Colonic mucosa (tissue), 4 donors: ENCODE results near the gene CRAMP1. TPM values are rescaled to one million over a fixed set of nuclear protein-coding genes. Genes with fewer than 3 reads are reported as not detected.

Experiments
- DNase-seq: peaks from one replicate; pipeline ENCODE4 v3.0.0-alpha.2; 2020
- H3K27ac ChIP-seq: fragments of 200-600 bp; one replicate; pipeline ENCODE4 v1.8.0; 2021
- H3K27me3 ChIP-seq: fragments of 200-600 bp; one replicate; pipeline ENCODE4 v1.8.0; 2021
- H3K36me3 ChIP-seq: fragments of 200-600 bp; one replicate; pipeline ENCODE4 v1.8.0; 2021
- H3K4me1 ChIP-seq: fragments of 200-600 bp; one replicate; pipeline ENCODE4 v1.8.0; 2021; ENCODE audit warnings: mild to moderate bottlenecking
- H3K4me3 ChIP-seq: fragments of 200-600 bp; one replicate; pipeline ENCODE4 v1.8.0; 2021
- H3K9ac ChIP-seq, 2 donors: one replicate each; pipeline ENCODE4 v1.7.0; 2013; ENCODE audit warnings: control low read depth in 2 of 2, low read depth in 2 of 2, low read length in 2 of 2
- H3K9me3 ChIP-seq: fragments of 200-600 bp; one replicate; pipeline ENCODE4 v1.8.0; 2021
- CTCF ChIP-seq: fragments of 200-600 bp; IDR thresholded peaks from one replicate; pipeline ENCODE4 v1.8.0; 2022; ENCODE audit warnings: antibody characterized with exemption, mild to moderate bottlenecking
- intact Hi-C: fragments of 100-400 bp; cut with DNase I; formaldehyde crosslinking; loops from one replicate; pipeline ENCODE4 v1.14.1; 2022
- total RNA-seq, 2 donors: library from RNA; stranded (reverse); fragmentation: NEBNext Ultra II Directional in 1 of 2; extraction: Animal tissue kit (Norgen Biotek cat#: 25700) in 1 of 2; gene quantifications; one replicate each; pipeline ENCODE4 v1.2.1, GENCODE V29; 2021
- donor health status: healthy.
- donor health status: DM: no; HTN: no; CAD: no.
- donor health status: DM: no; HTN: no; CAD: no.

Gene CRAMP1
- total RNA-seq, 2 donors from 2014 or later, result 13.6 to 17.1 TPM

DNA sequence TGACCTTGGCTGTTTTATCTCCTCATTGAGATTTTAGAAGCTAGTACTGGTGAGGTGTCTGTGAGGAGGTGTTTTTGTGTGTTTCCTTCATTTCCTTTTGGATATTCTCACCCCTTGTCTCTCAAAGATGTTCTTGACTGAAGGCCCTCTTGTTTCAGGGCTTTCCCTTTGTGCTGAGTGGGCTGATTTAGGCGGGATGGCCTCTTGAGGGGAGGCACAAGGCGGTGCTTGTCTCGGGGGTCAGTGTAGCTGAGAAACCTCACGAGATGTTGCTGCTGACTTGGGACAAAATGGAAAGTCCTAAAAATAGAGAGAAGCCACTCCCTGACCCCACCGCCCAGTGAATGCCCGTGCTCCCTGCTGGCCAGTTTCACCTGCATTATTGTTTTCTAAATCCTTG, 14.2 kb downstream of the CRAMP1 start:
- H3K4me1 ChIP-seq, result no peaks in the 10 kb centered on the region
- H3K9me3 ChIP-seq, result no peaks in the 10 kb centered on the region
- H3K4me3 ChIP-seq, result no peak overlapping the region
- H3K9ac ChIP-seq, result no peak overlapping the region
- TF ChIP-seq CTCF, result no peak
- no peaks in the 10 kb centered on the region for H3K27me3 ChIP-seq
- no peak overlapping the region for H3K27ac ChIP-seq
- DNase-seq, result no peak
- intact Hi-C loops, result no loop called here
- peaks cover 8% of the 10 kb centered on the region for H3K36me3 ChIP-seq

DNA sequence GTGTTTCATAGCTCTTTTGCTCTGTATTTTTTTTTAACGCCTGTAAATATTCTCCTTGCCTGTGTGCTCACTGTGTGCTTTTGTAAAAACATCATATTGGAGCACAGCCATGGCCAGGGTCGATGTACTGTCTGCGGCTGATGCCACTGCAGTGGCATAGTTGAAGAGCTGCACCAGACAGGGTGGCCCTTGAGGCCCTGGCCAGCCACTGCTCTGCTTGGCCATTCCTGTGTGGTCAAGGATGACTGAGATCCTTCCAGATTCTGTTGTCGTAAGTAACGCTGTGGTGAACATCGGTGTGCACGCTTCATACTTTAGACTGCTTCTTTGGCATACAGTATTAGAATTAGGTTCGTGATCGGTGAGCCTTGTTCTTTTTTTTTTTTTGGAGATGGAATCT, 14.6 kb downstream of the CRAMP1 start:
- no peak overlapping the region for H3K9ac ChIP-seq
- no peak for TF ChIP-seq CTCF
- intact Hi-C loops, result no loop called here
- H3K27ac ChIP-seq, result no peak overlapping the region
- H3K27me3 ChIP-seq, result no peaks in the 10 kb centered on the region
- no peak for DNase-seq
- no peaks in the 10 kb centered on the region for H3K9me3 ChIP-seq
- no peaks in the 10 kb centered on the region for H3K4me1 ChIP-seq
- peaks cover 8% of the 10 kb centered on the region for H3K36me3 ChIP-seq
- no peak overlapping the region for H3K4me3 ChIP-seq

DNA sequence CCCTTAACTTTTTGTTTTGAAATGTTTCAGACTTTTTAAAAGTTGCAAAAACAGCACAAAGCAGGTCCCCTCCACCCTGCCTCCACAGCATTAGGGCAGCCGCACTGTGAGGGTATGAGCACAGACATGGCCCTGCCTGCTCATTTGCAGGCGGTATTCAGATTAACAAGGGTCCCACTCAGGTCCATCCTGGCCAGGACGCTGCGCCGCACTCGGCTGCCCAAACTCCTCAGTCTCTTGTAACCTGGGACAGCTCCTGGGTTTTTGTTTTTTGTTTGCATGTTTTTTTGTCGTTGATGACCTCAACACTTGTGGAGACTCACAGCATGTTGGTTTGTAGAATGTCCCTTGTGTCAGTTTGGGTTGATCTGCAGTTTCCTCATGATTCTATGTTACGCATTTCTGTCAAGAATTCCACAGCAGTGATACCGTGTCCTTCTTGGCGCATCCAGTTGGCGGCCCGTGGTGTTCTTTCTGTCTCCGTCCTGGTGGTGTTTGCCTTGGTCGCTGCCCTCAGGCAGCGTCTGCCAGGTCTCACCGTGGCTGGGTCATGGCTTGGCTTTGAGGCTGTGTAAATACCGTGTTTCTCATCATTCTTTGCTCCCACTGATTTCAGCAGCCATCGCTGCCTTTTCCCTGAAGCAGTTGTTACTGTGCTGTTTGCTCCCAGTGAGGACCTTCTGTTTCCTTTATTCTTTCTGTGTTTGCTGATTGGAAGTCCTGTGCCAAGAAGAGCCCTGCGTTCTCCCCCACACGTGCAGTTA, 18.5 kb downstream of the CRAMP1 start:
- no peaks in the 10 kb centered on the region for H3K9me3 ChIP-seq
- intact Hi-C loops, result no loop called here
- no peak overlapping the region for H3K27ac ChIP-seq
- H3K36me3 ChIP-seq, result peaks cover 8% of the 10 kb centered on the region
- no peaks in the 10 kb centered on the region for H3K4me1 ChIP-seq
- H3K27me3 ChIP-seq, result no peaks in the 10 kb centered on the region
- H3K4me3 ChIP-seq, result no peak overlapping the region
- no peak for TF ChIP-seq CTCF
- no peak for DNase-seq
- no peak overlapping the region for H3K9ac ChIP-seq

DNA sequence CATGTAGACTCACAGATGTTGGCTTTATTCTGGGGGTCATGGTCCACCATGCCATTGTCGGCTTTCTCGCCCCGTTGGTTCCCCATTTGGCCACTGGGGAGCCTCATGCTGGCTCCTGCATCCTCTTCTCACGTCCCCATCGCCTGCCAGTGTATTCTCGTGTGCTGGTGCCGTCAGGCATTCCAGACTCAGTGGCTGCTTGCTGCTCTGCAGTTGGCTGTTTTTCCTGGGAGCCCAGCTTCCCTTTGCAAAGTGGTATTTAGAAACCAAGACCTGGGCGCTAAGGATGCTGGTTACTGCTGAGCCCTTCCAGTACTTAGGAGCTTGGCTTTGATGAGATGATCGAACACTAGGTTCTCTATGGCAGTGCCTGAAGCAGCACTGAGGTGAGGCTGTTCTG, 19.1 kb downstream of the CRAMP1 start:
- Histone ChIP-seq H3K36me3 (peaks cover 7% of the 10 kb centered on the region), H3K27me3 (no peaks in the 10 kb centered on the region), H3K4me3 (no peak overlapping the region), H3K27ac (no peak overlapping the region), H3K4me1 (no peaks in the 10 kb centered on the region), H3K9ac (no peak overlapping the region), H3K9me3 (no peaks in the 10 kb centered on the region)
- no peak for DNase-seq
- intact Hi-C loops, result no loop called here
- TF ChIP-seq CTCF, result no peak

- no peak for DNase-seq
- no peaks in the 10 kb centered on the region for H3K9me3 ChIP-seq
- H3K4me1 ChIP-seq, result no peaks in the 10 kb centered on the region
- no peaks in the 10 kb centered on the region for H3K27me3 ChIP-seq
- H3K27ac ChIP-seq, result no peak overlapping the region
- no peak overlapping the region for H3K9ac ChIP-seq
- intact Hi-C loops, result no loop called here
- H3K4me3 ChIP-seq, result no peak overlapping the region
- no peaks in the 10 kb centered on the region for H3K36me3 ChIP-seq
- TF ChIP-seq CTCF, result no peak
Observed at GRCh38 chr16:1631931-1632637, 19.9 kb downstream of the CRAMP1 start.
